Neural cell (in vitro differentiated cells): ENCODE results near the gene IGSF3. TPM values are rescaled to one million over a fixed set of nuclear protein-coding genes. Genes with fewer than 3 reads are reported as not detected.

Experiments
- H2AFZ ChIP-seq: fragments of 200-600, 300-800 bp; sonication (generic), shearing (Covaris generic); 2 replicates; pipeline ENCODE4 v1.6.0; 2014; ENCODE audit warnings: low read depth, mild to moderate bottlenecking, antibody characterized with exemption, low read length, moderate library complexity
- H3F3A ChIP-seq: fragments of 200-600 bp; shearing (Covaris generic); 2 replicates; pipeline ENCODE4 v1.6.1; 2016; ENCODE audit warnings: mild to moderate bottlenecking, moderate library complexity, mixed read lengths, antibody characterized with exemption, low read length; ENCODE audit not compliant: insufficient read depth, poor library complexity, severe bottlenecking
- H3K27ac ChIP-seq: fragments of 200-600, 300-800 bp; sonication (generic), shearing (Covaris generic); 2 replicates; pipeline ENCODE4 v1.5.1; 2014; ENCODE audit warnings: mild to moderate bottlenecking, low read length, moderate library complexity
- H3K27me3 ChIP-seq: fragments of 300-800, 200-600 bp; sonication (generic), shearing (Covaris generic); 2 replicates; pipeline ENCODE4 v1.6.0; 2014; ENCODE audit warnings: mild to moderate bottlenecking, low read depth, low read length, moderate library complexity; ENCODE audit not compliant: insufficient read depth
- H3K36me3 ChIP-seq: fragments of 300-800, 200-600 bp; sonication (generic), shearing (Covaris generic); 2 replicates; pipeline ENCODE4 v1.5.1; 2014; ENCODE audit warnings: mild to moderate bottlenecking, antibody characterized with exemption, low read length, moderate library complexity; ENCODE audit not compliant: insufficient read depth
- H3K4me2 ChIP-seq: fragments of 300-800, 200-600 bp; sonication (generic), shearing (Covaris generic); 2 replicates; pipeline ENCODE4 v1.6.0; 2014; ENCODE audit warnings: mild to moderate bottlenecking, low read length
- H3K4me3 ChIP-seq: fragments of 300-800, 200-600 bp; sonication (generic), shearing (Covaris generic); 2 replicates; pipeline ENCODE4 v1.5.1; 2014; ENCODE audit warnings: mild to moderate bottlenecking, low read length, moderate library complexity
- H3K79me2 ChIP-seq: fragments of 200-600 bp; shearing (Covaris generic); replicated peaks from 2 replicates; pipeline ENCODE4 v1.6.0; 2014; ENCODE audit warnings: mild to moderate bottlenecking, low read length, moderate library complexity; ENCODE audit not compliant: insufficient read depth
- H3K9ac ChIP-seq: fragments of 300-800, 200-600 bp; sonication (generic), shearing (Covaris generic); 2 replicates; pipeline ENCODE4 v1.6.1; 2016; ENCODE audit warnings: mild to moderate bottlenecking, low read length, mixed read lengths
- H3K9me2 ChIP-seq: fragments of 200-600 bp; shearing (Covaris generic); 2 replicates; pipeline ENCODE4 v1.6.1; 2016; ENCODE audit warnings: mild to moderate bottlenecking, low read length, mixed read lengths; ENCODE audit not compliant: insufficient read depth
- H3K9me3 ChIP-seq: fragments of 200-600, 300-800 bp; sonication (generic), shearing (Covaris generic); 2 replicates; pipeline ENCODE4 v1.6.1; 2016; ENCODE audit warnings: mild to moderate bottlenecking, mixed run types, low read length, moderate library complexity, mixed read lengths
- H4K20me1 ChIP-seq: fragments of 200-600 bp; shearing (Covaris generic); 2 replicates; pipeline ENCODE4 v1.6.1; 2016; ENCODE audit warnings: mild to moderate bottlenecking, mixed run types; ENCODE audit not compliant: insufficient read depth
- EP300 ChIP-seq: fragments of 450-650 bp; conservative IDR thresholded peaks from 2 replicates; pipeline ENCODE4 v1.6.1; 2014; ENCODE audit warnings: antibody characterized with exemption, mild to moderate bottlenecking, moderate library complexity; ENCODE audit not compliant: poor library complexity, severe bottlenecking
- EZH2 ChIP-seq: fragments of 200-600, 300-800 bp; shearing (Covaris generic), sonication (generic); IDR thresholded peaks from 2 replicates; pipeline ENCODE4 v1.6.1; 2014; ENCODE audit warnings: antibody characterized with exemption, low read length, borderline replicate concordance, mild to moderate bottlenecking; ENCODE audit not compliant: insufficient read depth, poor library complexity, severe bottlenecking
- MXI1 ChIP-seq: fragments of 450-650 bp; conservative IDR thresholded peaks from 2 replicates; pipeline ENCODE4 v1.6.1; 2014; ENCODE audit warnings: antibody characterized with exemption, mild to moderate bottlenecking; ENCODE audit not compliant: poor library complexity, severe bottlenecking
- POLR2AphosphoS5 ChIP-seq: IDR thresholded peaks from 2 replicates; pipeline ENCODE4 v1.6.1; 2012
- RAD21 ChIP-seq: fragments of 450-650 bp; conservative IDR thresholded peaks from 2 replicates; pipeline ENCODE4 v1.6.1; 2014; ENCODE audit warnings: antibody characterized with exemption, mild to moderate bottlenecking, moderate library complexity
- SMC3 ChIP-seq: fragments of 450-650 bp; conservative IDR thresholded peaks from 2 replicates; pipeline ENCODE4 v1.6.1; 2014; ENCODE audit warnings: antibody characterized with exemption, mild to moderate bottlenecking, moderate library complexity; ENCODE audit not compliant: poor library complexity
- TAF1 ChIP-seq: IDR thresholded peaks from 2 replicates; pipeline ENCODE4 v1.6.1; 2012; ENCODE audit warnings: low read depth
- polyA plus RNA-seq: library from polyadenylated mRNA; depleted of rRNA; stranded (reverse); fragments of >200 nt; gene quantifications from 2 replicates; pipeline ENCODE4 v1.2.3, GENCODE V29; 2014
- TF ChIP-seq, protein P1 (sequence below): fragments of 450-650 bp; IDR thresholded peaks from 2 replicates; pipeline ENCODE4 v1.5.1; 2014; ENCODE audit warnings: antibody characterized with exemption, mild to moderate bottlenecking, moderate library complexity; ENCODE audit not compliant: poor library complexity, severe bottlenecking
- TF ChIP-seq, protein P2 (sequence below): IDR thresholded peaks from 2 replicates; pipeline ENCODE4 v1.6.1; 2012; ENCODE audit warnings: borderline replicate concordance

Gene IGSF3
- polyA plus RNA-seq, 1 donor from 2014 or later: 81.4 TPM

GRCh38 chr1:116678732-116679090 lies 11.2 kb upstream of the IGSF3 start:
- no peaks in the 10 kb centered on the region for H3K36me3 ChIP-seq
- H2AFZ ChIP-seq: no peak overlapping the region
- H3K4me3 ChIP-seq: no peak overlapping the region
- H3K9me3 ChIP-seq: no peaks in the 10 kb centered on the region
- H3K79me2 ChIP-seq: no peaks in the 10 kb centered on the region
- TF ChIP-seq, protein P1, sequence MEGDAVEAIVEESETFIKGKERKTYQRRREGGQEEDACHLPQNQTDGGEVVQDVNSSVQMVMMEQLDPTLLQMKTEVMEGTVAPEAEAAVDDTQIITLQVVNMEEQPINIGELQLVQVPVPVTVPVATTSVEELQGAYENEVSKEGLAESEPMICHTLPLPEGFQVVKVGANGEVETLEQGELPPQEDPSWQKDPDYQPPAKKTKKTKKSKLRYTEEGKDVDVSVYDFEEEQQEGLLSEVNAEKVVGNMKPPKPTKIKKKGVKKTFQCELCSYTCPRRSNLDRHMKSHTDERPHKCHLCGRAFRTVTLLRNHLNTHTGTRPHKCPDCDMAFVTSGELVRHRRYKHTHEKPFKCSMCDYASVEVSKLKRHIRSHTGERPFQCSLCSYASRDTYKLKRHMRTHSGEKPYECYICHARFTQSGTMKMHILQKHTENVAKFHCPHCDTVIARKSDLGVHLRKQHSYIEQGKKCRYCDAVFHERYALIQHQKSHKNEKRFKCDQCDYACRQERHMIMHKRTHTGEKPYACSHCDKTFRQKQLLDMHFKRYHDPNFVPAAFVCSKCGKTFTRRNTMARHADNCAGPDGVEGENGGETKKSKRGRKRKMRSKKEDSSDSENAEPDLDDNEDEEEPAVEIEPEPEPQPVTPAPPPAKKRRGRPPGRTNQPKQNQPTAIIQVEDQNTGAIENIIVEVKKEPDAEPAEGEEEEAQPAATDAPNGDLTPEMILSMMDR: no peak
- TF ChIP-seq SMC3 (no peak), TAF1 (no peak), RAD21 (no peak), MXI1 (no peak), POLR2AphosphoS5 (no peak), EZH2 (no peak)
- TF ChIP-seq, protein P2, sequence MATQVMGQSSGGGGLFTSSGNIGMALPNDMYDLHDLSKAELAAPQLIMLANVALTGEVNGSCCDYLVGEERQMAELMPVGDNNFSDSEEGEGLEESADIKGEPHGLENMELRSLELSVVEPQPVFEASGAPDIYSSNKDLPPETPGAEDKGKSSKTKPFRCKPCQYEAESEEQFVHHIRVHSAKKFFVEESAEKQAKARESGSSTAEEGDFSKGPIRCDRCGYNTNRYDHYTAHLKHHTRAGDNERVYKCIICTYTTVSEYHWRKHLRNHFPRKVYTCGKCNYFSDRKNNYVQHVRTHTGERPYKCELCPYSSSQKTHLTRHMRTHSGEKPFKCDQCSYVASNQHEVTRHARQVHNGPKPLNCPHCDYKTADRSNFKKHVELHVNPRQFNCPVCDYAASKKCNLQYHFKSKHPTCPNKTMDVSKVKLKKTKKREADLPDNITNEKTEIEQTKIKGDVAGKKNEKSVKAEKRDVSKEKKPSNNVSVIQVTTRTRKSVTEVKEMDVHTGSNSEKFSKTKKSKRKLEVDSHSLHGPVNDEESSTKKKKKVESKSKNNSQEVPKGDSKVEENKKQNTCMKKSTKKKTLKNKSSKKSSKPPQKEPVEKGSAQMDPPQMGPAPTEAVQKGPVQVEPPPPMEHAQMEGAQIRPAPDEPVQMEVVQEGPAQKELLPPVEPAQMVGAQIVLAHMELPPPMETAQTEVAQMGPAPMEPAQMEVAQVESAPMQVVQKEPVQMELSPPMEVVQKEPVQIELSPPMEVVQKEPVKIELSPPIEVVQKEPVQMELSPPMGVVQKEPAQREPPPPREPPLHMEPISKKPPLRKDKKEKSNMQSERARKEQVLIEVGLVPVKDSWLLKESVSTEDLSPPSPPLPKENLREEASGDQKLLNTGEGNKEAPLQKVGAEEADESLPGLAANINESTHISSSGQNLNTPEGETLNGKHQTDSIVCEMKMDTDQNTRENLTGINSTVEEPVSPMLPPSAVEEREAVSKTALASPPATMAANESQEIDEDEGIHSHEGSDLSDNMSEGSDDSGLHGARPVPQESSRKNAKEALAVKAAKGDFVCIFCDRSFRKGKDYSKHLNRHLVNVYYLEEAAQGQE: no peak
- no peak overlapping the region for H3K27ac ChIP-seq
- H3K4me2 ChIP-seq: no peak overlapping the region
- no peaks in the 10 kb centered on the region for H3F3A ChIP-seq
- no peaks in the 10 kb centered on the region for H3K9me2 ChIP-seq
- no peaks in the 10 kb centered on the region for H3K27me3 ChIP-seq
- no peak overlapping the region for H3K9ac ChIP-seq
- no peaks in the 10 kb centered on the region for H4K20me1 ChIP-seq

DNA sequence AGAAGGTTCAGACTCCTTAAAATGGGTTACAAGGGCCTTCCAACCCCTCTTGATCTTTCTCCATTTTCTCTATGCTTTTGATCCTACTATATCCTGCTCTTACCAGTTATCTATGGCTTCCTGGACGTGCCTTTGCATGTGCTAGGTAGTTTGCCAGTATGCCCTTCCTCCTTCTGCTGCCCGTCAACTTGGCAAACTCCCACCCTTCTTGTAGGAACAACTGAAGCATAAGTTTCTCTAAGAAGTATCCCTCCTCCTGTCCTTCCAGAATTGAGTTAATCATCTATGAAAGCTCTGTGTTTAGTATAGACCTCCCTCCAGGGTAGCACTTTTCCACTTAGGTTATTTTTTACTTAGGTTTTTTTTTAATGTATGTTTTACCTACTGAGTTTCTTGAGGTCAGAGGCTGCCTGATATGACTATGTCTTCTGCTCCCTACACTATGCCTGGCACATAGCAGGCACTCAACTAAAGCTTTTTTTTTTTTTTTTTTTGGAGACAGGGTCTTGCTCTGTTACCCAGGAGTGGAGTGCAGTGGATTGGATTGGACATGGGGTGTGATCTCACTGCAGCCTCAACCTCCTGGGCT lies 10.0 kb upstream of the IGSF3 start:
- H3K27me3 ChIP-seq: no peaks in the 10 kb centered on the region
- H2AFZ ChIP-seq: no peak overlapping the region
- no peaks in the 10 kb centered on the region for H4K20me1 ChIP-seq
- no peaks in the 10 kb centered on the region for H3K79me2 ChIP-seq
- H3K36me3 ChIP-seq: no peaks in the 10 kb centered on the region
- H3K9me3 ChIP-seq: no peaks in the 10 kb centered on the region
- H3K27ac ChIP-seq: no peak overlapping the region
- H3K4me3 ChIP-seq: no peak overlapping the region
- H3K4me2 ChIP-seq: no peak overlapping the region
- H3F3A ChIP-seq: no peaks in the 10 kb centered on the region
- TF ChIP-seq EP300 (no peak), MXI1 (no peak), TAF1 (no peak), POLR2AphosphoS5 (no peak), RAD21 (no peak), EZH2 (no peak), SMC3 (no peak)
- TF ChIP-seq, protein P2: no peak
- TF ChIP-seq, protein P1: no peak
- H3K9ac ChIP-seq: no peak overlapping the region
- no peaks in the 10 kb centered on the region for H3K9me2 ChIP-seq
